Measurements from ENCODE around the gene TPM2. TPM values are rescaled to one million over a fixed set of nuclear protein-coding genes. Genes with fewer than 3 reads are reported as not detected.

The TPM2 gene
- total and polyA plus RNA-seq, 10 of the 15 experiments (the other 5 are each of a cell fraction or from before 2014, with no cell fraction given), result 0.11 to 9.3 (median 1.1) TPM

DNA sequence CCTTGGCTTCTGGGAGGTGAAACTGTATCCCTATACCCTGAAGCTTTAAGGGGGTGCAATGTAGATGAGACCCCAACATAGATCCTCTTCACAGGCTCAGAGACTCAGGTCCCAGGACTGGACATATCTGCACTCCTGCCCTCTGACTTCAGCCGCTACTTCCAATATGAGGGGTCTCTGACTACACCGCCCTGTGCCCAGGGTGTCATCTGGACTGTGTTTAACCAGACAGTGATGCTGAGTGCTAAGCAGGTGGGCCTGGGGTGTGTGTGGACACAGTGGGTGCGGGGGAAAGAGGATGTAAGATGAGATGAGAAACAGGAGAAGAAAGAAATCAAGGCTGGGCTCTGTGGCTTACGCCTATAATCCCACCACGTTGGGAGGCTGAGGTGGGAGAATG lies 10.6 kb downstream of the TPM2 start:
- intact Hi-C loops (cut with micrococcal nuclease; ENCODE audit: unreplicated experiment), result no loop called here
- in situ Hi-C loops (cut with MboI), result no loop called here
- TF ChIP-seq CBX3 (IDR thresholded peaks at IDR 0.05; ENCODE audit: borderline replicate concordance, low read depth), result no peak
- TF ChIP-seq CHD2 (IDR thresholded peaks at IDR 0.05; ENCODE audit: borderline replicate concordance, low read depth, low read length), result no peak
- no peak for TF ChIP-seq IRF4 (IDR thresholded peaks at IDR 0.05; ENCODE audit: low read depth, low read length)
- TF ChIP-seq SRF (IDR thresholded peaks at IDR 0.05; ENCODE audit: low read depth in 2 of 2, low read length in 2 of 2), result no peak
- TF ChIP-seq, protein P1, sequence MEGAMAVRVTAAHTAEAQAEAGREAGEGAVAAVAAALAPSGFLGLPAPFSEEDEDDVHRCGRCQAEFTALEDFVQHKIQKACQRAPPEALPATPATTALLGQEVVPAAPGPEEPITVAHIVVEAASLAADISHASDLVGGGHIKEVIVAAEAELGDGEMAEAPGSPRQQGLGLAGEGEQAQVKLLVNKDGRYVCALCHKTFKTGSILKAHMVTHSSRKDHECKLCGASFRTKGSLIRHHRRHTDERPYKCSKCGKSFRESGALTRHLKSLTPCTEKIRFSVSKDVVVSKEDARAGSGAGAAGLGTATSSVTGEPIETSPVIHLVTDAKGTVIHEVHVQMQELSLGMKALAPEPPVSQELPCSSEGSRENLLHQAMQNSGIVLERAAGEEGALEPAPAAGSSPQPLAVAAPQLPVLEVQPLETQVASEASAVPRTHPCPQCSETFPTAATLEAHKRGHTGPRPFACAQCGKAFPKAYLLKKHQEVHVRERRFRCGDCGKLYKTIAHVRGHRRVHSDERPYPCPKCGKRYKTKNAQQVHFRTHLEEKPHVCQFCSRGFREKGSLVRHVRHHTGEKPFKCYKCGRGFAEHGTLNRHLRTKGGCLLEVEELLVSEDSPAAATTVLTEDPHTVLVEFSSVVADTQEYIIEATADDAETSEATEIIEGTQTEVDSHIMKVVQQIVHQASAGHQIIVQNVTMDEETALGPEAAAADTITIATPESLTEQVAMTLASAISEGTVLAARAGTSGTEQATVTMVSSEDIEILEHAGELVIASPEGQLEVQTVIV (IDR thresholded peaks at IDR 0.05; ENCODE audit: borderline replicate concordance, partially characterized antibody), result no peak
- no peak for TF ChIP-seq NFYB (IDR thresholded peaks at IDR 0.05; ENCODE audit: insufficient read depth, low read depth, low read length)
- no peak for TF ChIP-seq PAX5 (IDR thresholded peaks at IDR 0.05; ENCODE audit: borderline replicate concordance, low read depth, low read length)
- TF ChIP-seq SMC3 (IDR thresholded peaks at IDR 0.05; ENCODE audit: borderline replicate concordance, low read length), result no peak
- no peak for TF ChIP-seq ASH2L (IDR thresholded peaks at IDR 0.05; ENCODE audit: borderline replicate concordance, low read depth)
- TF ChIP-seq, protein P2, sequence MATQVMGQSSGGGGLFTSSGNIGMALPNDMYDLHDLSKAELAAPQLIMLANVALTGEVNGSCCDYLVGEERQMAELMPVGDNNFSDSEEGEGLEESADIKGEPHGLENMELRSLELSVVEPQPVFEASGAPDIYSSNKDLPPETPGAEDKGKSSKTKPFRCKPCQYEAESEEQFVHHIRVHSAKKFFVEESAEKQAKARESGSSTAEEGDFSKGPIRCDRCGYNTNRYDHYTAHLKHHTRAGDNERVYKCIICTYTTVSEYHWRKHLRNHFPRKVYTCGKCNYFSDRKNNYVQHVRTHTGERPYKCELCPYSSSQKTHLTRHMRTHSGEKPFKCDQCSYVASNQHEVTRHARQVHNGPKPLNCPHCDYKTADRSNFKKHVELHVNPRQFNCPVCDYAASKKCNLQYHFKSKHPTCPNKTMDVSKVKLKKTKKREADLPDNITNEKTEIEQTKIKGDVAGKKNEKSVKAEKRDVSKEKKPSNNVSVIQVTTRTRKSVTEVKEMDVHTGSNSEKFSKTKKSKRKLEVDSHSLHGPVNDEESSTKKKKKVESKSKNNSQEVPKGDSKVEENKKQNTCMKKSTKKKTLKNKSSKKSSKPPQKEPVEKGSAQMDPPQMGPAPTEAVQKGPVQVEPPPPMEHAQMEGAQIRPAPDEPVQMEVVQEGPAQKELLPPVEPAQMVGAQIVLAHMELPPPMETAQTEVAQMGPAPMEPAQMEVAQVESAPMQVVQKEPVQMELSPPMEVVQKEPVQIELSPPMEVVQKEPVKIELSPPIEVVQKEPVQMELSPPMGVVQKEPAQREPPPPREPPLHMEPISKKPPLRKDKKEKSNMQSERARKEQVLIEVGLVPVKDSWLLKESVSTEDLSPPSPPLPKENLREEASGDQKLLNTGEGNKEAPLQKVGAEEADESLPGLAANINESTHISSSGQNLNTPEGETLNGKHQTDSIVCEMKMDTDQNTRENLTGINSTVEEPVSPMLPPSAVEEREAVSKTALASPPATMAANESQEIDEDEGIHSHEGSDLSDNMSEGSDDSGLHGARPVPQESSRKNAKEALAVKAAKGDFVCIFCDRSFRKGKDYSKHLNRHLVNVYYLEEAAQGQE (IDR thresholded peaks at IDR 0.05; ENCODE audit: low read depth, low read length), result no peak
- TF ChIP-seq, protein P3, sequence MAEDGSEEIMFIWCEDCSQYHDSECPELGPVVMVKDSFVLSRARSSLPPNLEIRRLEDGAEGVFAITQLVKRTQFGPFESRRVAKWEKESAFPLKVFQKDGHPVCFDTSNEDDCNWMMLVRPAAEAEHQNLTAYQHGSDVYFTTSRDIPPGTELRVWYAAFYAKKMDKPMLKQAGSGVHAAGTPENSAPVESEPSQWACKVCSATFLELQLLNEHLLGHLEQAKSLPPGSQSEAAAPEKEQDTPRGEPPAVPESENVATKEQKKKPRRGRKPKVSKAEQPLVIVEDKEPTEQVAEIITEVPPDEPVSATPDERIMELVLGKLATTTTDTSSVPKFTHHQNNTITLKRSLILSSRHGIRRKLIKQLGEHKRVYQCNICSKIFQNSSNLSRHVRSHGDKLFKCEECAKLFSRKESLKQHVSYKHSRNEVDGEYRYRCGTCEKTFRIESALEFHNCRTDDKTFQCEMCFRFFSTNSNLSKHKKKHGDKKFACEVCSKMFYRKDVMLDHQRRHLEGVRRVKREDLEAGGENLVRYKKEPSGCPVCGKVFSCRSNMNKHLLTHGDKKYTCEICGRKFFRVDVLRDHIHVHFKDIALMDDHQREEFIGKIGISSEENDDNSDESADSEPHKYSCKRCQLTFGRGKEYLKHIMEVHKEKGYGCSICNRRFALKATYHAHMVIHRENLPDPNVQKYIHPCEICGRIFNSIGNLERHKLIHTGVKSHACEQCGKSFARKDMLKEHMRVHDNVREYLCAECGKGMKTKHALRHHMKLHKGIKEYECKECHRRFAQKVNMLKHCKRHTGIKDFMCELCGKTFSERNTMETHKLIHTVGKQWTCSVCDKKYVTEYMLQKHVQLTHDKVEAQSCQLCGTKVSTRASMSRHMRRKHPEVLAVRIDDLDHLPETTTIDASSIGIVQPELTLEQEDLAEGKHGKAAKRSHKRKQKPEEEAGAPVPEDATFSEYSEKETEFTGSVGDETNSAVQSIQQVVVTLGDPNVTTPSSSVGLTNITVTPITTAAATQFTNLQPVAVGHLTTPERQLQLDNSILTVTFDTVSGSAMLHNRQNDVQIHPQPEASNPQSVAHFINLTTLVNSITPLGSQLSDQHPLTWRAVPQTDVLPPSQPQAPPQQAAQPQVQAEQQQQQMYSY (CRISPR knock-in tag; IDR thresholded peaks at IDR 0.05), result no peak
- no peak for TF ChIP-seq CEBPB (IDR thresholded peaks at IDR 0.05; ENCODE audit: borderline replicate concordance in 1 of 2, low read depth in 2 of 2, low read length in 2 of 2)

More for the DNA sequence above, 10.6 kb downstream of the TPM2 start:
- H3K4me3 ChIP-seq, result no peak overlapping the region
- no peaks in the 10 kb centered on the region for H4K20me1 ChIP-seq (ENCODE audit: control insufficient read depth, insufficient read depth)
- H3K4me2 ChIP-seq (ENCODE audit: control insufficient read depth, insufficient read depth), result no peak overlapping the region
- H3K27ac ChIP-seq (ENCODE audit: control insufficient read depth, insufficient read depth), result no peak overlapping the region
- SMC1A ChIA-PET (ENCODE audit: uncharacterized antibody, unreplicated experiment), result interaction anchor here (1.2 kb wide), 1 partner anchor 16 kb away, joined by 3 read pairs; no protein-coding TSS in a partner anchor
- no peak overlapping the region for H3K9ac ChIP-seq (ENCODE audit: control insufficient read depth, insufficient read depth, low read length)
- RAD21 ChIA-PET (ENCODE audit: unreplicated experiment), result interaction anchor here (1.2 kb wide), 1 partner anchor 8 kb away, joined by 3 read pairs; no protein-coding TSS in a partner anchor
- no peak for ATAC-seq
- no TSS peak for BruUV-seq (replicated peaks)
- no peak for FAIRE-seq
- POLR2A ChIA-PET, result no interaction called here
- no peaks in the 10 kb centered on the region for H3K36me3 ChIP-seq (ENCODE audit: control insufficient read depth in 2 of 2, insufficient read depth in 2 of 2, low read length in 1 of 2)
- 66% methylated on average over 5 of the region's 5 CpGs for WGBS (ENCODE audit: insufficient coverage, insufficient replicate concordance, low lambda C conversion rate, missing lambda C conversion rate)
- H2AFZ ChIP-seq (ENCODE audit: control insufficient read depth, low read depth, low read length), result no peak overlapping the region
- DNase-seq (ENCODE audit: low read depth, low spot score), result no peak
- CTCF ChIA-PET, result interaction anchor here (1.3 to 2.6 kb wide), 3 partner anchors 16 to 48 kb away, joined by 3 to 28 read pairs (median 6); no protein-coding TSS in a partner anchor
- peaks cover 8% of the 10 kb centered on the region for H3K4me1 ChIP-seq (ENCODE audit: control insufficient read depth, insufficient read depth, low read length)
- H3K27me3 ChIP-seq (replicated peaks in 1 of 2; ENCODE audit: control insufficient read depth in 2 of 2, insufficient read depth in 2 of 2, low read length in 1 of 2), result peaks cover 0 to 6% of the 10 kb centered on the region in 2 experiments; a peak in 3 of 4 replicates
- H3K9me3 ChIP-seq (replicated peaks; ENCODE audit: control insufficient read depth, insufficient read depth, low read length), result no peaks in the 10 kb centered on the region
- H3K79me2 ChIP-seq (ENCODE audit: control insufficient read depth, insufficient read depth, low read length), result no peaks in the 10 kb centered on the region
